Activated CD4-positive, alpha-beta T cell treated with anti-CD3 and anti-CD28 coated beads, Interleukin-10, Interleukin-2, amounts not matched to agents 100 ng/mL and 50 ng/mL, durations not matched to agents 16 hours and 8 hours (primary cell): ENCODE results near the gene CRIM1.

Experiments
- DNase-seq: peaks from one replicate; pipeline ENCODE4 v3.0.0-alpha.2; 2020

Gene CRIM1

DNA sequence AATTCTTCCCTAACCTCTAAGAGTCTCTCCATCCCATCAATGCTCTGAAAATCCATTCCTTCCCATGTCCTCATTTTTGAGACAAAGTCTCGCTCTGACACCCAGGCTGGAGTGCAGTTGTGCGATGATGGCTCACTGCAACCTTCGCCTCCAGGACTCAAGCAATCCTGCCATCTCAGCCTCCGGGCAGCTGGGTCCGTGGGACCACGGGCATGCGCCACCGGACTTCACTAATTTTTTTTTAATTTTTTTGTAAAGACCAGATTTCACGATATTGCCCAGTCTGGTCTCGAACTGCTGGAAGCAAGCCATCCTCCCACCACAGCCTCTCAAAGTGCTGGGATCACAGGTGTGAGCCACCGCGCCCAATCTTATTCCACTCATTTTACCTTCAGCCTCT is 240.8 kb downstream of the CRIM1 start:
- DNase-seq, result no peak

DNA sequence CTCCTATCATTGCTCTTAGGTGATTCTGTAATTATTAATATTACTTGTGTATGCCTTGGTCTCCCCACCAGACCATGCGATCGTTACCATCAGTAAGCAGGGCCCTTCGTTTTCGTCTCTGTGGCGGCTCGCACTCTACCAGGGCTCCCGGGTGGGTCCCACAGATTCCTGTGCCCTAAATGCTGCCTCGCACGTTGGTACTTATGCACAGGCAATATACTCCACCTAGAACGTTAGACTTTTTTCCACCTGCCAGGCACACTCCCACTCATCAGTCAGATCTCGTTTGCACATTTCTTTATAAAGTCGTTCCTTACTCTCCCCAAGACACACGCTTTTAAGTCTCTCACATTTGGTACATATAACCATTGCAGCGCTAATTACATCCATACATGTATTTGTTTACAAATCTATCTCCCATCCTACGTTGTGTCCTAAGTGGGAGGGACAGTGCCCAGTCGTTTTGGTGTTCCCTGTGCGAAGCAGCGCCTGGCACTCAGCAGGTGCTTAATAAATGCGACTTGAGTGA is 241.5 kb downstream of the CRIM1 start:
- DNase-seq, result no peak

DNA sequence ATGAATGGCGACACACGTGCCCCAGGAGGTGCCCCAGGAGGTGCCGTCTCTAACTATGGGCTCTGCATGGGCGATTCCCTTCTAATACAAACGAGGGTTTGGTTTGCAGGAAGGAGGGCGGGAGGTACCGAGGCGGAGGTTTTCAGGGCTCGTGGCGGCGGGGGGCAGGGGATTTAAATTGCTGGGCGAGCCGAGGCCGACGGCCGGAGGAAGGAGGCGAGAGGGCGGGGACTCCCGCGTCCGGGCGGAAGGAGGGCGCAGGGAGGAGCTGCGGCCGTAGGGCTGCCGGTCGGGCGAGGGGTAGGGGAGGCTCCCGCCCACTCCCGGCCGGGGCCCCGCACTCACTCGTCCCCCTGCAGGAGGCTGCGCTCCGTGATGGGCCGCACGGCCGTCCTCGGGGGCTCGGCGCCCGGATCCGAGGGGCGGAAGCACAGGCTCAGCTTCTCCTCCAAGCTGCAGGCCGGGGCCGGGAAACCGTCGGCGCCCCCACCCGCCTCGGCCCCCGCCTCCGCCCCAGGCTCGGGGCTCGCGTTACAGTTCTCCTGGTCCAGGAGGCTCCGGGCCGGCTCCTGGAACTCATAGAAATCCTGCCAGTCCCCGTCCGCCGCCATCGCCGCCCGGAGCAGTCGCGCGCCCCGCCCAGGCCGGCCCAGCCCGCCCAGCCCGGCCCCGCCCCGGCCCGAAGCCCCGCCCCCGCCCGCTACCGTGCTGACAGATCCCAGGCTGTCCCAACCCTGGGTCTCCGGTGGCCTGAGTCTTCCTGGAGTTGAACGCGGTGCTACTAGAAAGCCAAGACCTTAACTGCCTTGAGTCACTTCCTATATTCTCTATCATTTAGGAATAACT is 242.2 kb downstream of the CRIM1 start, which contains the start of gene FEZ2:
Gene FEZ2 (minus strand): TSS at position 637 of the 846 bp plus-strand sequence. CDS start 26 bp downstream, at position 611.
- DNase-seq, result peak; percentile 85
